Fibroblast of lung (primary cell): ENCODE results near the gene CD79B.
"Not testable (repeated sequence)": the region's sequence is repeated elsewhere in the genome, so short reads cannot be mapped to it uniquely, and the experiment has no call there.

ENCODE experiments used
- EZH2 ChIP-seq: IDR thresholded peaks from 2 replicates; pipeline ENCODE4 v1.5.1; 2012; ENCODE audit warnings: low read length, control low read depth, mild to moderate bottlenecking; ENCODE audit errors: missing control alignments
- TF ChIP-seq, protein P1 (sequence below), 2 donors: IDR thresholded peaks in 1 of 2; conservative IDR thresholded peaks in 1 of 2; 1 replicate in 1 of 2; 2 replicates in 1 of 2; pipeline ENCODE4 v1.5.1; 2011 to 2012; ENCODE audit warnings: low read length in 2 of 2, control low read depth in 1 of 2, inconsistent platforms in 1 of 2, low read depth in 1 of 2, mild to moderate bottlenecking in 1 of 2

- TF ChIP-seq, protein P1, sequence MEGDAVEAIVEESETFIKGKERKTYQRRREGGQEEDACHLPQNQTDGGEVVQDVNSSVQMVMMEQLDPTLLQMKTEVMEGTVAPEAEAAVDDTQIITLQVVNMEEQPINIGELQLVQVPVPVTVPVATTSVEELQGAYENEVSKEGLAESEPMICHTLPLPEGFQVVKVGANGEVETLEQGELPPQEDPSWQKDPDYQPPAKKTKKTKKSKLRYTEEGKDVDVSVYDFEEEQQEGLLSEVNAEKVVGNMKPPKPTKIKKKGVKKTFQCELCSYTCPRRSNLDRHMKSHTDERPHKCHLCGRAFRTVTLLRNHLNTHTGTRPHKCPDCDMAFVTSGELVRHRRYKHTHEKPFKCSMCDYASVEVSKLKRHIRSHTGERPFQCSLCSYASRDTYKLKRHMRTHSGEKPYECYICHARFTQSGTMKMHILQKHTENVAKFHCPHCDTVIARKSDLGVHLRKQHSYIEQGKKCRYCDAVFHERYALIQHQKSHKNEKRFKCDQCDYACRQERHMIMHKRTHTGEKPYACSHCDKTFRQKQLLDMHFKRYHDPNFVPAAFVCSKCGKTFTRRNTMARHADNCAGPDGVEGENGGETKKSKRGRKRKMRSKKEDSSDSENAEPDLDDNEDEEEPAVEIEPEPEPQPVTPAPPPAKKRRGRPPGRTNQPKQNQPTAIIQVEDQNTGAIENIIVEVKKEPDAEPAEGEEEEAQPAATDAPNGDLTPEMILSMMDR (conservative IDR thresholded peaks at IDR 0.05 in 1 of 2, IDR thresholded peaks at IDR 0.05 in 1 of 2; ENCODE audit: low read depth in 1 of 2, low read length in 2 of 2), result not testable (repeated sequence)
- not testable (repeated sequence) for TF ChIP-seq EZH2
Observed at GRCh38 chr17:63920779-63921178, 11.4 kb downstream of the CD79B start.
